GM12892 (cell line): ENCODE data around the gene SLC19A2.

Source experiments
- POLR2A ChIP-seq: IDR thresholded peaks from 2 replicates; pipeline ENCODE4 v1.6.1; 2011; ENCODE audit warnings: low read depth, low read length, control low read depth
- POLR2AphosphoS5 ChIP-seq: IDR thresholded peaks from 2 replicates; pipeline ENCODE4 v1.6.1; 2011; ENCODE audit warnings: low read depth, low read length, control low read depth

DNA sequence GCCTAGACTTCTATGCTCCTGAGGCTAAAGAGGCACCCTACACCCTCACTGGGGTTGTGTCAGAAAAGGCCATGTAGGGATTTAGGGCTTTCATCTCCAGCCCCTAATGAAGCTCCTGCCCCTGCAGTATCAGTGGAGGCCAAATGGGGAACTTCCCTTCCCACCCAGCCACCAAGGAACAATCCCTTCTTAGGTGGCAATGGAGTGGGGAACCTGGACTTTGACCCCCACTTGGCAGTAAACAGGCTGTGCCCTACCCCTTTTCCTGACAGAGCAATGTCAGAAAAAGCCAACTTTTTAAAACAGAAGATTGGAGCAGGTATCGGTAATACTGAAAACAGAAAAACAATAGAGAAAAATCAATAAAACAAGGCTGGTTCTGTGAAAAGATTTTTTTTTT lies 35.5 kb upstream of the SLC19A2 start:
- no peak for TF ChIP-seq POLR2AphosphoS5
- no peak for TF ChIP-seq POLR2A
